ENCODE data around the gene LCA5L.
"Not testable (repeated sequence)": the region's sequence is repeated elsewhere in the genome, so short reads cannot be mapped to it uniquely, and the experiment has no call there.

LCA5L gene

GRCh38 chr21:39451332-39452206 lies 6.0 kb upstream of the LCA5L start, which contains the start of gene SH3BGR:
Gene SH3BGR, plus strand, starts transcription at chr21:39451970. Its CDS starts 127 bp downstream, at chr21:39452097.
- no peak for DNase-seq (ENCODE audit: low read depth)

DNA sequence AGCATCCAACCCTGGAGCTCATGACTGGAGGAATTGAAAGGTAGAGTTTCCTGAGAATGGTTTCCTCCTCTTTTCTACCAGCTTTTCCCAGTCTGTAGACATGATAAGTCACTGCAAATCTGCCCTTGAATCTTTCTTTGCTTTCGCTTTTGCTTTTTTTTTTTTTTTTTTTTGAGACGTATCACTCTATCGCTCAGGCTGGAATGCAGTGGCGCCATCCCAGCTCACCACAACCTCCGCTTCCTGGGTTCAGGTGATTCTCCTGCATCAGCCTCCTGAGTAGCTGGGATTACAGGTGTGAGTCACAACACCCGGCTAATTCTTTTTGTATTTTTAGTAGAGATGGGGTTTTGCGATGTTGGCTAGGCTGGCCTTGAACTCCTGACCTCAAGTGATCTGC lies 1.7 kb upstream of the LCA5L start:
- no peak for DNase-seq (ENCODE audit: low read depth)

- DNase-seq (ENCODE audit: low read depth): no peak
These were observed 977 bp downstream of the LCA5L start for GRCh38 chr21:39444421-39445180.

GRCh38 chr21:39441502-39442475 lies 3.8 kb downstream of the LCA5L start:
- DNase-seq (ENCODE audit: low read depth): no peak

GRCh38 chr21:39439232-39439631 lies 6.3 kb downstream of the LCA5L start:
- no peak for DNase-seq (ENCODE audit: low read depth)

- no peak for DNase-seq (ENCODE audit: low read depth)
These were observed 10.6 kb downstream of the LCA5L start for GRCh38 chr21:39434950-39435349.

GRCh38 chr21:39430954-39431353 lies 14.6 kb downstream of the LCA5L start:
- no peak for DNase-seq (ENCODE audit: low read depth)

DNA sequence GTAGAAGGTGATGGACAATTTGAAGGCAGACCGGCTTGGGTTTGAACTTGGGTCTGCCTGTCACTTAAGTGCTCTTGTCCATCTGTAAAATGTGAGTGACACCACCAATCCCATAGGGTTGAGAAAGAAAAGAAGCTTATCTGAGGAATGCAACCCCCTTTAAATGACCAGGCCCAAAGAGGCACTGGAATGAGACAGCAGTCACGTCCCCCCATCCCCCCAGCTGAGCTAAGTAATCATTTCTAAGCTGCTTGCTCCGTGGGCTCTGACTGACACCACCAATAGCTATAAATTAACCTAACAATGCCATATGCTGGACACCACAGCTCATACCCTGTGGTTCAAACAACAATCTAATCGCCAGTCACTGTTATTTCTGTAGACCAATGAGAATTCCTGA lies 15.1 kb downstream of the LCA5L start:
- no peak for DNase-seq (ENCODE audit: low read depth)

DNA sequence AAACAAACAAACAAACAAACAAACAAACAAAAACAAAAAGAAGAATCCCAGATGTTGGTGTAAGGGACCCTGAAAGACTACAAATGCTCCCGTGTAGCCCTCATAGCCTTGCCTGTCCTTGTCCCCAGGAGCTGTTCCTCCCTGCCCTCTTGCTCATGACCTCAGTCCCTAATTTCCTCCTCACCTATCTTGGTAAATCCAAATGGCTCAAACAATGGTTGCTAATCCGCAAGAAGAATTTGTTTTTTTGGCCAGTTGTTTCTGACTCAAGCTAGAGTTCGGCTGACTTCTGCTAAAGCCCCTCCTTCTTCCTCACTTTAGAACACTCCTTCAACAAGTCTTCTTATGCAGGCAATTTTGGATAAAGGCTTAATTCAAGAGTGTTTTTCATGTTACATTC lies 15.6 kb downstream of the LCA5L start:
- no peak for DNase-seq (ENCODE audit: low read depth)

GRCh38 chr21:39429445-39429844 lies 16.1 kb downstream of the LCA5L start:
- DNase-seq (ENCODE audit: low read depth): no peak

DNA sequence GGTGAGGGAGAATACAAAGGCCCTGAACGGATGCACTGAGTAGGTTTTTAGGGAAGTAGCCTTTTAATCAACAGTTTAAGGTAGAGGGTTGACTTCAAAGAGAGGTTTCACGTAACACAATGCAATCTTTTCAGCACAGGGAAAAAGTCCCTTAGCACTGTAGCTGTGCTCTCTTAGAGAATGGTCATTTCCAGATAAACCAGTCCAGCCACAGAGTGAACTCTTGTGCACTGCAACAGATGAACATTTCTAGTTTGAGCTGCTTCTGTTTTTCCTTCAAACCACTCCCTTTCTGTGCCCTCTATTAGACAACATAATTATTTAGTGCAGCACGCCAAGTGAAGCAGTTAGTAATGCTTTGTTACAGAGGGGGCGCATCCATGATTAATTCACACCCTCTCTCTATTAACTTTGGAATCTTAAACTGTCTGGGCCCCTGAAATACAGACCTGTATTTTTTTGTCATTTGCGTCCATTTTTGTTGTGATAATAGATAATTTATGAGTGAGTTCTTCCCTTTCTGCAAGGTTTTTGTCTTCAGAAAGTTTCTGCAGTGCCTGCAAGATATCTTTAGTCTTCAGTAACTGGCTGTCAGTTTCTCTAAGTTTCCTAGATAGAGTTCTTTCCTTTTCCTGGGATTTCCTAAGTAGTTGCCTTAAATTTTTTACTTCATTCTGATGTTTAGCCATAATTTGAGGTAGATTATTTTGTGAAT lies 22.9 kb downstream of the LCA5L start:
- no peak for DNase-seq (ENCODE audit: low read depth)

DNA sequence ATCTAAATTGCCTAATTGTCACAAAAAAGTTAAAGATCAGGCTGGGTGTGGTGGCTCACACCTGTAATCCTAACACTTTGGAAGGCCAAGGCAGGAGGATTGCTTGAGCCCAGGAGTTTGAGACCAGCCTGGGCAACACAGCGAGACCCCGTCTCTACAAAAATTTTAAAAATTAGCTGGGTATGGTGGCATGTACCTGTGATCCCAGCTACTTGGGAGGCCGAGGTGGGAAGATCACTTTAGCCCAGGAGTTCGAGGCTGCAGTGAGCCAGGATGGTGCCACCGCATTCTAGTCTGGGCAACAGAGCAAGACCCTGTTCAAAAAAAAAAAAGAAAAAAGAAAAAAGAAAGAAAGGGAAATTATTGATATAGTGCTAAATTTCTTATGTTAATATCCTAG lies 26.4 kb downstream of the LCA5L start:
- not testable (repeated sequence) for DNase-seq (ENCODE audit: low read depth)

DNA sequence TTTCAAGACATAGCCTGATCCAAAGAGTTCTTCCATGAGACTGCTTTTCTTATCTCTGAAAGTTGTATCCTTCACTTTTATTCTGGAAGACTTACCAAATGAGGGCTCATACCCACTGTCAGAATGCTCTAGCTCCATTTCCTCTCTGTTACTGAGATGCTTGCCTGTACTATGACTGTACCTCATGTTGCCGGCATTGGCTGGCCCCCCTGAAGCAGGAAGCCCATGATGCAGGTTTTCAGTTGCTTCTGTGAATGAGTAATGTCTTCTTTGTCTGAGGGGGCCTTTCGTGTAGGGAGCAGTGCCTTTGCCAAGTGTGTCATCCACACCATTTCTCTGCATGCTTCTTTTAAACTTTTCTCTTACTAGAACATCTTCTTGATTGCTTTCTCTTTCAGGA lies 39.5 kb downstream of the LCA5L start:
- DNase-seq (ENCODE audit: low read depth): no peak

- no peak for DNase-seq (ENCODE audit: low read depth)
These were observed 45.4 kb downstream of the LCA5L start for GRCh38 chr21:39400173-39400572.

DNA sequence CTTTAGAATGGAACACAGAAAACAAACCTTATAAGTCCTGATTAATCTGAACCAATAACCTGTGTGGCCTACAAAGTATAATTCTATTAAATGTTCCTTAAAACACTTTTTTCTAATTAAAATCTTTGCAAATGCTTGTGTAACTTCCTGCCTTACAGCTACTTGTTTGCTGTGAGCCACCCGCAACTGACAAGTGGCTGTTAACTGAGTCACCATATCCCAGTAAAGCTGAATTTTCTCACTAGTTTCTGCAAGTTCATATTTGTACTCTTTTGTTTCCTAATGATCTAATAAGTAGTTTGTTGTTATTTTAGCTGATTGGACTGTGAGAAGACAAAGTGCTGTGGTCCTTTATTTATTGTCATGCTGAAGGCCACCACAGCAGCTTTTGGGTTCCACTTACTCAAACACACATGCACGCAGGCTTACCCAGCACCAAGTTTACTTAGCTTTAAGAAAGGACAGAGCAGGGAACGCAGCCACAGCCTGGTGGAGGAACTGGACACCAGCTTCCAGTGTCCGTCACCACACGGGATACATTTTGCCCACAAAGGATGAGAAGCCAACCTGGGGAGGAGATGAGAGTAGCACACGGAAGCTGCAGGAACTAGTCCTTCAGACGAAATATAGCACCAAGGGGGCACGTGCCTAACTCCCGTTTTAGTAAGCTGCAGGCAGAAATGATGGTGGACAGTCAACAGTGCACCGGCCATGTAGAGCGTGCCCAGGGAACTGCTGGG lies 47.8 kb downstream of the LCA5L start:
- no peak for DNase-seq (ENCODE audit: low read depth)

DNA sequence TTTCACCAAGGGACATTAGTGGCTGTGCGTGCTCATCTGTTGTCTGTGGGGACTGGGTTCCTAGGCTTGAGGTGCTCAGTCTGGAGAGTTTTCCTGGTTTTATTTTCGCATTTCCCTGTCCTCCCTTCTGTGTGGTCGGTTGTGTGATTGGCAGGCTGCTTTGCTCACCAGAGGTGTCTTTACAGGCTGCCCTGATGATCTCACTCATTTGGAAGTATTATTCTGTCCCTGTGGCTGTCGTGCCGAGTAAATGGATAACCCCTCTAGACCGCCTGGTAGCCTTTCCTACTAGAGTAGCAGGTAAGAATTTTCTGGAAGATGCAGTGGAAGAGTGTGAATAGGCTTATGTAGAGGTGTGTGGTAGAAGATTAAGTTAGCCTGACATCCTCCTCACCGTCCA lies 52.6 kb downstream of the LCA5L start:
- DNase-seq (ENCODE audit: low read depth): no peak

DNA sequence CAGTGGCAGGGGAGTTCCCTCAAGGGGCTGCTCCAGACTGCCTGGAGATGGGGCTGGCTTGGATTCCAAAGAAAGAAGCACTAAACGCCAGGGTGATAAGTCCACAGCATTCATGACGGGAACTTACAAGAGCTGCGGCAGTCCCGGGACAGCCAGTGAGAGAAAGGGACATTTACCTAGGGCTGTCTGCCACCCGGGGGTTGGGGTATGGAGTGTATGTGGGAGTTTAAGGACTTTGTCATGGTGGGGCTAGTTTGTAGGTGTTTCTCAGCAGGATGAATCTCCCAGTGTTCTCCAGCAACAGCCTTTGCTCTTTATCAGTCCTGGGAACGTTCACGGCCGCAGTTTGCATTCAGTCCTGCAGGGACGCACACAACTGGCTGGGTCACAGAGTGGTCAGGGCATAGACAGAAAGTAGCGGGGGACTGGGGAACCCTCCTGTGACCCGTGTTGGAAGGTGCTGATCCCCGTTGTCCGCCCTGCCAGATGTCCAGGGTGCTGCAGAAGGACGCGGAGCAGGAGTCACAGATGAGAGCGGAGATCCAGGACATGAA lies 55.3 kb downstream of the LCA5L start:
- no peak for DNase-seq (ENCODE audit: low read depth)

DNA sequence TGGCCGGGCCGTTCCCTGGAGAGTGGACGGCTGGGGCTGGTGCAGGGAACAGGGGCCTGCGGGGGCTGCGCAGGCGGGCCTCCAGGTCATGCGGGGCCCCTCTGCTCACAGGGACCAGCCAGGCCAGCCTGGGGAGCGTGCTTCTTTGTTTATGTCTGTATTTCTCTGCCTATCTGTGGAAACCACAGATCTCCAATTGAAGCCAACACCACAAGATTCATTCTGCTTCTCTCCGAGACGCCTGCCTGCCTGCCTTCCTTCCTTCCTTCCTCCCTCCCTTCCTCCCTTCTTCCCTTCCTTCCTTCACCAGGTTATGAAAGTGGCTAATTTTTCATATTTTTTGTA lies 56.8 kb downstream of the LCA5L start:
- DNase-seq (ENCODE audit: low read depth): no peak

- peak; percentile 59 for DNase-seq (ENCODE audit: low read depth)
These were observed 57.4 kb downstream of the LCA5L start for GRCh38 chr21:39388038-39388810.

Data from stromal cell of bone marrow (primary cell).